ENCODE data around the gene PAPOLB.

Gene PAPOLB

DNA sequence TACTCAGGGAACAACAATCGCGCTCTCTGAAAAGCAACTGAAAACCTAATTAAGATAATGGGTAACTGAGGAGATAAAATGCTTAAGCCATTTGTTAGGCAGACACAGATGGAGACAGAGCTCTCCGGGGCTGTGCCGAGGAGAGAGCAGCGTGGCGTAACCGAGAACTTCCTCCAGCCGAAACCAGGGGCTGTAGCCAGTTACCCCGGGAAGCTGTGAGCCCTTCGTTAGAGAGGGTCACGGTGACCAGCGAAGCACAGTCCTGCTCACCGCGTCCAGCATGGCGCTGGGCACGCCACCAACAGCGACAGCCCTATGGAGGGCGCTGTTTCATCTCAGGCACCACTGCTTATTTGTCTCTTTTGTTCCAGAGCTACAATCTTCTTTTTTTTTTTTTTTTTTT lies 16.1 kb downstream of the PAPOLB start:
- DNase-seq (ENCODE audit: low read depth, low spot score), result no peak
- in situ Hi-C loops (cut with HindIII; ENCODE audit: low sequenced_read_pairs), result no loop called here
- TF ChIP-seq, protein P1, sequence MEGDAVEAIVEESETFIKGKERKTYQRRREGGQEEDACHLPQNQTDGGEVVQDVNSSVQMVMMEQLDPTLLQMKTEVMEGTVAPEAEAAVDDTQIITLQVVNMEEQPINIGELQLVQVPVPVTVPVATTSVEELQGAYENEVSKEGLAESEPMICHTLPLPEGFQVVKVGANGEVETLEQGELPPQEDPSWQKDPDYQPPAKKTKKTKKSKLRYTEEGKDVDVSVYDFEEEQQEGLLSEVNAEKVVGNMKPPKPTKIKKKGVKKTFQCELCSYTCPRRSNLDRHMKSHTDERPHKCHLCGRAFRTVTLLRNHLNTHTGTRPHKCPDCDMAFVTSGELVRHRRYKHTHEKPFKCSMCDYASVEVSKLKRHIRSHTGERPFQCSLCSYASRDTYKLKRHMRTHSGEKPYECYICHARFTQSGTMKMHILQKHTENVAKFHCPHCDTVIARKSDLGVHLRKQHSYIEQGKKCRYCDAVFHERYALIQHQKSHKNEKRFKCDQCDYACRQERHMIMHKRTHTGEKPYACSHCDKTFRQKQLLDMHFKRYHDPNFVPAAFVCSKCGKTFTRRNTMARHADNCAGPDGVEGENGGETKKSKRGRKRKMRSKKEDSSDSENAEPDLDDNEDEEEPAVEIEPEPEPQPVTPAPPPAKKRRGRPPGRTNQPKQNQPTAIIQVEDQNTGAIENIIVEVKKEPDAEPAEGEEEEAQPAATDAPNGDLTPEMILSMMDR (IDR thresholded peaks at IDR 0.05; ENCODE audit: low read depth, low read length), result no peak
- no peak overlapping the region for H3K4me3 ChIP-seq (ENCODE audit: low read depth, low read length)

DNA sequence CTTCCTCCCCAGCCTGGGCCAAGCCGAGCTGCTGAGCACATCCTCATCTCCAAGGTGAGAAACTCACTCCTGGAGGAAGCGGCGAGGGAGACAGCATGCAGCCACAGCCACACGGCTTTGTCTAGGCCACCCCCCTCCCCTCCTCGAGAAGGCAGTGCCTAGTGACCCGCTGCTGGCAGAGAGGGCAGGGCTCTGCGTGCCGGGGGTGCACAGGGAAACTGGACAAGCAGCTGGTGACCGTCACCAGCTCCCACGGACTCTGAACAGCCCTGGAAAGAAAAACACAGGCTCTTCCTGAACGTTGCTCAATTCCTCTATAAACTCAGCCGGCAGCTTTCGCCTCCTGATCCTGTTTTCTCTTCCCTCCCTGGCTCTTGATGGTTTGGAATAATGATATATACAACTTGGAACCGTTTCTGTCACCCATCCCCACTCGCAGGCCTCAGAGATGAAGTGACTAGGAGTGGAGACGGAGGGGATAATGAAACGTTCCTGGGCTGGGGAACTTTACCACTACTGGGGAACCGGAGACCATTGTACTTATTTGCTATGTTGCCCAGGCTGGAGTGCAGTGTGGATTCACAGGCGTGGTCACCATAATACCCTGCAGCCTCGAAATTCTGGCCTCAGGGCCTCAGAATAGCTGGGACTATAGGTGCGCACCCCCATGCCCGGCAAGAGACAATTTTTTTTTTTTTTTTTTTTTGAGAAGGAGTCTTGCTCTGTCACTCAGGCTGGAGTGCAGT lies 19.3 kb downstream of the PAPOLB start:
- TF ChIP-seq, protein P1 (IDR thresholded peaks at IDR 0.05; ENCODE audit: low read depth, low read length), result no peak
- H3K4me3 ChIP-seq (ENCODE audit: low read depth, low read length), result no peak overlapping the region
- in situ Hi-C loops (cut with HindIII; ENCODE audit: low sequenced_read_pairs), result no loop called here
- no peak for DNase-seq (ENCODE audit: low read depth, low spot score)

DNA sequence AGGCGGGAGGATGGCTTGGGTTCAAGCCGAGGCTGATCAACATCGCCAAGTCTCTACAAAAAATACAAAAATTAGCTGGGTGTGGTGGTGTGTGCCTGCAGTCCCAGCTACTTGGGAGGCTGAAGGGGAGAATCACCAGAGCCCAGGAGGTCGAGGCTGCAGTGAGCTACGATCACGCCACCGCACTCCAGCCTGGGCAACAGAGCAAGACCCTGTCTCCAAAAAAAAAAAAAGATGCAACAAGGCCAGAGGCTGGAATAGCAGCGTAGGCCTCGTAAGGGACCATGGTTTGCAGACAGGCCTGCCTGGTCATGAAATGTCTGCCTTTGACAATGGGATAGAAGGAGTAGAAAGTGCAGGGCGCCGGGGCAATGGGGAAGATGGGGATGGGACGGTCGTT lies 20.0 kb downstream of the PAPOLB start:
- TF ChIP-seq, protein P1 (IDR thresholded peaks at IDR 0.05; ENCODE audit: low read depth, low read length), result no peak
- no peak overlapping the region for H3K4me3 ChIP-seq (ENCODE audit: low read depth, low read length)
- in situ Hi-C loops (cut with HindIII; ENCODE audit: low sequenced_read_pairs), result no loop called here
- DNase-seq (ENCODE audit: low read depth, low spot score), result no peak

DNA sequence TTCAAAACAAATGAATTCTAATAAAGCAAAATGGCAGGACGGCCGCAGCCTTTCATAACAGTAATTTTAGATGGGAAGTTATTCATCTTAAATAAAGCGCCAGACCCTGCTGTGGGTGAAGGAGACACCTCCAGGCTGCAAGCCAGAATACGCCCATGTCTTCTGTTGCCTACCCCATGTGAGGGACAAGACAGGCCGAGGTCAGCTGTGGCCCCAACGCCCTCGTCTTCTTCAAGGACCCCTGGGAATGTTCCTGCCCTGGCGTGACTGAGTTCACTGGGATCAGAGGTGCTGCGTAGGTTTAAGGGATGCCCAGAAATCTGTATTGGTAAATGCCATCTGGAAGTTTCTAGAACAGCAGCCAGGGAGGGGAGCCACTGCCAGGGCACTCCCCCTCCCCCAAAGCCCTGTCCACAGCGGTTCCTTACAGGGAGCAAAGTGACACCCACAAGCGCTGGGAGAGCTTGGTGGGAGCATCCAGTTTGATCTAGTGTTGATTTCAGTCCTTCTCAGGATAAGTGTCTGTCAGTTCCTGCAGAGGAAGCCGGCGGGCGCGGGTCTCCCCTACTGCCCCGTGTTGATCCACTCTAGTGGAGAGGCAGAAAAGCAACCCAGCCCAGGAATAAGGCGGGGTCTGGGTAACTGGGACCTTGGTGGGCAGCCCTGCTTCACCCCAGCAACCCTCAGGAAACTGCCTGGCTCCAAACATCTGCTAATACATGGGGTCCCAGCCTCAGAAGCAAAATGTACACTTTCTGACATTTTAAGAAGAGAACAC lies 20.6 kb downstream of the PAPOLB start:
- H3K4me3 ChIP-seq (ENCODE audit: low read depth, low read length), result no peak overlapping the region
- in situ Hi-C loops (cut with HindIII; ENCODE audit: low sequenced_read_pairs), result no loop called here
- TF ChIP-seq, protein P1 (IDR thresholded peaks at IDR 0.05; ENCODE audit: low read depth, low read length), result no peak
- DNase-seq (ENCODE audit: low read depth, low spot score), result no peak

DNA sequence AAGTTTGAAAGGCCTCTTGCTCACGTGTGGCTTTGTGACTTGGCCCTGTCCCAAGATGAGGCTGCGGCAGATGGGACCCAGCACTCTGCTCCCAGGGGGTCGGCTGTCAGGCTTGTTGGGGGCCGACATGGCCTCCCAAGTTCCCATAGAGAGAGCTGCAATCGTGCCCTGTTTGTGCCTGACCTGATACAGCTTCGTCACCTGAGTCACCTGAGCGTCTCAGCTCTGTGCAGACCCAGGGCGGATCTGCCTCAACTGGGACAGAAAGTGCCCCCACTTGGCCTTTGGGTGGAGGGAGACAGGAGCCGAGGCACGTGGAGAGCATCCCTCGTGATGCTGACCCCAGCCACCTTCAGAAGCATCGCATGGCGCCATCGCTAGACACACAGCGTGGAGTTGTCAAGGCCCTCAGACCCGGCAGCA lies 21.7 kb downstream of the PAPOLB start:
- no peak for DNase-seq (ENCODE audit: low read depth, low spot score)
- TF ChIP-seq, protein P1 (IDR thresholded peaks at IDR 0.05; ENCODE audit: low read depth, low read length), result no peak
- no peak overlapping the region for H3K4me3 ChIP-seq (ENCODE audit: low read depth, low read length)
- in situ Hi-C loops (cut with HindIII; ENCODE audit: low sequenced_read_pairs), result no loop called here

DNA sequence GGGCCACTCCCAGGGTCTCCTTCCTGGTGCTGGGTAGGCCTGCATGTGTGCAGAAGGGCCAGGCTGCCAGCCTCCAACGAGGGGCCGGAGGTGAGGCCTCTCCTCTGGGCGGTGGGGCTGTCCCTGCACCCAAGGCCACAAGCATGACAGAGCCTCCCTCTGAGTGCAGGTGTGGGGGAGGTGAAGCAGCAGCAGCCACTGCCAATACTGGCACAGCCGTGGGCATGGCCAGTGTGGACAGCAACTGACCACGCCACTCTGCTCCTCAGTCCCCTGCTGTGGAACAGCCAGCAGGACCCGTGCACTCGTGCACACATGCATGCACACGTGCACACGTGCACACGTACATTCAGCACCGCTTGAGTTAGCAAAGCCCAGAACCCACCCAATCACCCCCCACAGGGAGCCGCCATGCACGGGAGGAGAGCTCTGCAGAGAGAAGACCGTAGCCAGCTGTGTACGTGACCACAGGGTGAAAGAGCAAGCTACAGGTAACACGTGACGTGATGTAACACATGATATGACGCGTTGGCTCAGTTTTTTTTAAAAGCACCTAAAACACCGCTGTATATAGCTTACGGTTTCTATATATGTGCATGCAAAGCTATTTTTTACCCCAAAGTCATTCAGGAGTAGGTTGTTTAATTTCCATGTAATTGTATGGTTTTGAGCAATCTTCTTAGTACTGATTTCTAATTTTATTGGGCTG lies 23.1 kb downstream of the PAPOLB start:
- TF ChIP-seq, protein P1 (IDR thresholded peaks at IDR 0.05; ENCODE audit: low read depth, low read length), result no peak
- in situ Hi-C loops (cut with HindIII; ENCODE audit: low sequenced_read_pairs), result no loop called here

More for the DNA sequence above, 23.1 kb downstream of the PAPOLB start:
- no peak for DNase-seq (ENCODE audit: low read depth, low spot score)
- no peak overlapping the region for H3K4me3 ChIP-seq (ENCODE audit: low read depth, low read length)

All from astrocyte of the spinal cord (primary cell).